HG02759 (cell line): ENCODE results near the gene IPCEF1.
"Not testable (repeated sequence)": the region's sequence is repeated elsewhere in the genome, so short reads cannot be mapped to it uniquely, and the experiment has no call there.

ENCODE experiments used
- ATAC-seq: cut with Tn5 transposase; IDR thresholded peaks from one replicate; pipeline ENCODE4 v1.9.1; 2021; ENCODE audit warnings: mild to moderate bottlenecking, moderate library complexity; ENCODE audit not compliant: unreplicated experiment

Gene IPCEF1

DNA sequence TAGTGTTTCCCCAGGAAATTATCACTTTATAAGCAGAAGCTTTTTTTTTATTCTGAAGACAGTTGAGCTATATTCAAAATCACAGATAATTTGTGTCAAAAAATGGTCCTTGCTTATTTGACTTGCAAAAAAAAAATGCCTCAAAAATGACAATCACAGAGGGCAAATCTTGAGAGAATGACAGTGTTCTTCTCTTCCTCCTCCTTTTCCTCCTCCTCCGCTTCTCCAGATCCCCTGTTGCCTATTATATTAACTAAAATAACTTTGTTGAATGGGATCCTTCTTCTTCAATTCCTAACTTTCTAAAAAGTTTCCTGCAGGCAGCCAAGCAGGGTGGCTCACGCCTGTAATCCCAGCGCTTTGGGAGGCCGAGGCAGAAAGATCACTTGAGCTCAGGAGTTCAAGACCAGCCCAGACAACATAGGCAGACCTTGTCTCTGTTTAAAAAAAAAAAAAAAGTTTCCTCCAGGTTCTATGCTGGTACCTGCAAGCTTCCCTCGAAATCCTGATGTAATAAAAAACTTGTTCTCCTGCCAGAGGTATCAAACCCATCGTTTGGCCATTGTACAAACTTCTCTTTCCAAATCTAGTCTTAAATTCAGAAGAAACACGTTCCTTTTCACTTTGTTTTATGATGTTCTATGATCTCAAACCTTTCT lies 128.6 kb downstream of the IPCEF1 start:
- no peak for ATAC-seq

GRCh38 chr6:154226461-154226860 lies 130.1 kb downstream of the IPCEF1 start:
- no peak for ATAC-seq

DNA sequence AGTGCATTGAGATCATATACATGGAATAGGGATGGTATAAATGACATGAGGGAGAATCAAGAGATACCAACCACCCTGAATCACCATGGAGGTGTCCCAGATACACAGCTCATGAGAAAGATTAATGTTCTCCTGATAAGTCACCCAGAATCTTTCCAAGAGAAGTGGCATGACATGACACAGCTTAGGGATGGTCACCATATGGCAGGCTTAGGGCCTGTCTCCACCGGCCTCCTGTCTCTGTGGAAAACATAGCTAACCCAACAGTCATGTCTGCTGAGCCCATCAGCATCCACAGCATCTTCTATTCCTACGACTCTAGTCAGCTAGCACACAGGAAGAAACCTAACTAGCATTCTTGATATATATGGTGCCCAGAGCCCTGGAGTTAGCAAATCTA lies 133.3 kb downstream of the IPCEF1 start:
- ATAC-seq, result no peak

- no peak for ATAC-seq
Measured at GRCh38 chr6:154222716-154223115, 133.9 kb downstream of the IPCEF1 start.

GRCh38 chr6:154219250-154219649 lies 137.4 kb downstream of the IPCEF1 start:
- ATAC-seq, result no peak

- ATAC-seq, result no peak
Measured at GRCh38 chr6:154218787-154219186, 137.8 kb downstream of the IPCEF1 start.

GRCh38 chr6:154218301-154218700 lies 138.3 kb downstream of the IPCEF1 start:
- no peak for ATAC-seq

DNA sequence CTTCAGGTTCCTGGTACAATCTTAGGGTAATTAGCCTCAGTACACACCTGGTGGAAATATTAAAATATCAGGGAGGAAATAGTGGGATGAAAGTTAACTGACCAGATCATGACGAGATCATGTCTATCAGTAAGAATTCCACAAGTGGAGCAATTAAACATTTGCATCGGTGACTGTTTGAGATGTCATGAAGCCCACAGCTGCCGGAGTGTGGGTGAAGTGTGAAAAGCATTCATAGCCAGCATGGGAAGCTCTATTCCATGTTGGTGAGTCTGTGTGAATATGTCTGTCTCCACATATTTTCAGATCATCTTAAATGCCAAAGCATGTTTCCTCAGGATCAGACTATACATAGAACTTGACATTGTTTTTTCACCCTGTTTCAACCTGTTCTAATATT lies 142.8 kb downstream of the IPCEF1 start:
- ATAC-seq, result no peak

GRCh38 chr6:154210678-154211077 lies 145.9 kb downstream of the IPCEF1 start:
- ATAC-seq, result no peak

DNA sequence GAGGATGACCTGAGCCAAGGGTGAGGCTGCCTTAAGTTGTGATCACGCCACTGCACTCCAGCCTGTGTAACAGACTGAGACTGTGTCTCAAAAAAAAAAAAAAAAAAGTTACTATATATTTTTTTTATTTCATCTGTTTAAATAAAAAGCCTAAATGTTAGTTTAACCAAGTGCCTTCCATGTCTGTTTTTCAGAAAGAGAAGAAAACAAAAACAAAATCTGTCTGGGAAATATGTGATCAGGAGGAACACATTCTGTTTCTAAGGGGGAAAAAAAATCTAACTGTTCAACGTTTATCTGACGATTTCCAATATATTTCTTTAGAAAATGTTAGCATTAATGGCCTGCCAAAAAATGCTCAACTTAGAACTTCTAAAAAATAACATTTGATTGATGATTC lies 147.0 kb downstream of the IPCEF1 start:
- no peak for ATAC-seq

- no peak for ATAC-seq
Measured at GRCh38 chr6:154206996-154207395, 149.6 kb downstream of the IPCEF1 start.

DNA sequence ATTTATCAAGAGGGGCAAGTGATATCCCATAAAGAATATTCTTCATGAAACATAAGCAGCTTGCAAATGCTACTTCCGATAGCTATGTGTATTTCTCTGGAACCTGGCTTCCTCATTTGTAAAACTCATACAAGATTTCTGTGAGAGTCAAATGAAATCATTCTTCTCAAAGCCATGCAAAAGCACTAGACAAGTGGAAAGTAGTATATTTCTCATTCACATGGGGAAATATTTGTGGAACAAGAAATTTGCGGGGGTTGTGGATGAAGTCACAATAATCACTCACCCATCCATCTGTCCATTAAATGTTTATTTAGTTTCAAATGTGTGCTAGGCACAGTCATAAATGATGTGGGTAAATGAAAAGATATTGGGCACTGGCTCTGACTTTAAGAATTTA lies 150.5 kb downstream of the IPCEF1 start:
- ATAC-seq, result no peak

GRCh38 chr6:154202958-154203357 lies 153.6 kb downstream of the IPCEF1 start:
- ATAC-seq, result no peak

- ATAC-seq, result no peak
Measured at GRCh38 chr6:154202339-154202738, 154.3 kb downstream of the IPCEF1 start.

- ATAC-seq, result not testable (repeated sequence)
Measured at GRCh38 chr6:154201688-154202087, 154.9 kb downstream of the IPCEF1 start.

DNA sequence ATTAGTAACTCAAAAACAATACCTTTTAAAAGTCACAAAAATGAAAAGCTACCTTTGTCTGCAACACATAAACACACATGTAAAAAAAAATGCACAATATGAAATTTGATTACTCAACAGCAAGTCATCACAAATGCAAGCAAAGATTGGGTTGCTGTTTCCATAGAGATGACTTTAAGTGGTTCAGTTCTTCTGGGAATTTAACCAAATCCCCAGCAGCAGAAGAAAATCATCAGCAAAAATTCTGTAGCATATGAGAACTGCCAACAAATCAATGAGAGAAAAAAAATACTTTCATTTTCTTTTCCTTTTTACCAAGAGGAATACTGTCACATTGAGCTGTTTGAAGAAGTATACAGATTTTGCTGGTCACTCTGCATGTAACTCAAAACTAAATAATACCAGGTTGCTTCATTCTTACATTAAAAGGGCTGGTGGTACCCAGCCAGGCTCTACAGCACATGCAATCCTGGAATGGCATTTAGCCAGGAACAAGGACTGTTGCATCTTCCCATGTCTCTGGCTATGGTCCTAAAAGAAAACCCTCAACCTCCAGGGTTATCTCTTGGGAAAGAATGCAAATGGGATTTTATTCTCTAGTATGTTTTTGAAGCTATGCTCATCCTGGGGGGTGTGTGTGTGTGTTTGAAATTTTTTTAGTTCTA lies 159.3 kb downstream of the IPCEF1 start:
- ATAC-seq, result no peak

DNA sequence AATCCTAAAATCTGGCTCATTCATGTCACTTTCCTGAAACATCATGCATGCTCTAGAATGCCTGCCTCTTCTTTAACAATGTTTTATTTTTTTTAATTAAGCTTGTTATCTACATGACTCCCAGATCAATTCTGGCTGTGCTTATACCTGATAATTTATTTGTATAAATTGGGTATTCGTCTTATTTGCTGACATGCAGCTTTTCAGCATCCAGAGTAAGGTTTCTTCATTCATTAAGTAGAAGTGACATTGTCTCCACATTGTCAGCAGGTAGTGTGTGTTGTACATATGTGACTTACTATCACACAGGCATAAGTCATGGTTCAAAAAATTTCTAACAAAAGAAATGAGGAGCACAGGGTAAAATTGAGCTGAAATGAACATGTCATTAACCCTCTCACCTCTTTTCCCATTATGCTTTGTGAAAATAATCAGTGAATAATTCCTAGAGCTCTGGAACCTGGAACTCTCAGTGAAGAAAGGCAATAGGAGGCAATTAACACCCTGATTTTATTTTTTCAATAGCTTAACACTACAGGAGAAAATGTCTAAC lies 160.2 kb downstream of the IPCEF1 start:
- no peak for ATAC-seq

- no peak for ATAC-seq
Measured at GRCh38 chr6:154187714-154188113, 168.9 kb downstream of the IPCEF1 start.

- no peak for ATAC-seq
Measured at GRCh38 chr6:154187203-154187602, 169.4 kb downstream of the IPCEF1 start.

- no peak for ATAC-seq
Measured at GRCh38 chr6:154179434-154179833, 177.2 kb downstream of the IPCEF1 start.

- ATAC-seq, result not testable (repeated sequence)
Measured at GRCh38 chr6:154172393-154172792, 184.2 kb downstream of the IPCEF1 start.

DNA sequence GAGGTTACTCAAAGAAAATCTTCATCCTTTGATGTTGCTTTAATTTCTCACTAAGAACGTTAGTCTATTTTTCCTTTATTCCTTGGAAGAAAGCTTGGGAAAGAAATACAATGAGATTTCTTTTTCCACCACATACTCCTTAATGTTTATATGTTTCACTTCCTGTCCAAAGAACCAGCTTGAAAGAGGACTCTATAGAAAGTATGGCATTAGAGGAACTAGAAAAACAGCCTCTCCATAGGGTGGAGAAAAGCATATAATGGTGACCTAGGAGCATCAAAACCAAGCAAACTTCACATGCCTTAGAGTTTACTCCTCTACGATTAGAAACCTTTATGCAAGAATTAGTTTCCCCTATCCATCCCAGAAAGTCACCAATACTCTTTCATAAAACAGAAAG lies 186.5 kb downstream of the IPCEF1 start:
- no peak for ATAC-seq
